A673 (cell line): ENCODE data around the gene BABAM2.

ENCODE experiments used
- CTCF ChIP-seq: fragments of 300-800, 200-600 bp; sonication (generic); conservative IDR thresholded peaks from 2 replicates; pipeline ENCODE4 v1.5.1; 2017; ENCODE audit warnings: low read depth, mild to moderate bottlenecking, antibody characterized with exemption, low read length, moderate library complexity, mixed read lengths
- EZH2 ChIP-seq: fragments of 200-600 bp; sonication (generic); IDR thresholded peaks from 2 replicates; pipeline ENCODE4 v1.6.1; 2017; ENCODE audit warnings: borderline replicate concordance, low read depth, mild to moderate bottlenecking, mixed read lengths, antibody characterized with exemption, low read length; ENCODE audit not compliant: poor library complexity, severe bottlenecking

GRCh38 chr2:27964067-27964466, 73.5 kb downstream of the BABAM2 start:
- no peak for TF ChIP-seq CTCF
- no peak for TF ChIP-seq EZH2
